ENCODE results near the gene TAS2R3.

The TAS2R3 gene

DNA sequence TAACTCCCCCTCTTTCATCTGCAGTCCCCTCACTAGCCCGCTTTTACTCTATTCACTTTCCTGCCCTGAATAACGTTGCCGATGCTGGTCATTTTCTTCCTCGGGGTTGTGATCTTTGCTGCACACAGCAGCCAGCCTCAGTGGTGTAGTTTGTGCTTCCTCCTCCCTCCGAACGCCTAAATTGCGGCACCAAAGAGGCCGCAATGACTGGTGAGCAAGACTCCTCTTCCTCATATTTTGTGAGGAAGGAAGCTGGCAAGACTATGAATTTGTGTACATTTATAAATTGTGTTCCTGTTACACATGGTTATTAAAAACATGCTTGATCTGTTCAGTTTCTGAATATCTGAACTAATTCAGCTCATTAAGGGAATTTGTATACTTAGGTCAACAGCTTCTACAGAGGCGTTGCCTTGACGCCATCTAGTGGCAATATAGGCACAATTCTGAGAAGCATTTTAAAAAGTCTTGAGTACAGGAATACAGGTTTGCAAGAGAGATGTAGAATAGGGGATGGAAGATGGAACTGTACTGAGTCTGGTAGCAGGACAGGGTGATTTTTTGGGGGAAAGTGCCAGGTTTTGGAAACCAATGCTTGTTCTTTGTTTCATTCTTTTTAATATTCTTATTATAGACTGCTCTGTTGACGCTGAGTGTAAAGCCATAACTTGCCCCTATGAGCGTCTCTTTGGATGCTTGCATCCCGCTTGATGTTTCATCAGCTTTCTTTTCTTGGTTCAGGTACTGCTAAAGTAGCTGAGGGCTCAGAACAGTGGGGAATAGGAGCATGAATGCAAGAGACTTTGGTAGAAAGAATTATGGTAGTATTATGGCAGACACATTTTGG, 22.0 kb downstream of the TAS2R3 start:
- DNase-seq (ENCODE audit: low read depth in 2 of 2), result no peak

DNA sequence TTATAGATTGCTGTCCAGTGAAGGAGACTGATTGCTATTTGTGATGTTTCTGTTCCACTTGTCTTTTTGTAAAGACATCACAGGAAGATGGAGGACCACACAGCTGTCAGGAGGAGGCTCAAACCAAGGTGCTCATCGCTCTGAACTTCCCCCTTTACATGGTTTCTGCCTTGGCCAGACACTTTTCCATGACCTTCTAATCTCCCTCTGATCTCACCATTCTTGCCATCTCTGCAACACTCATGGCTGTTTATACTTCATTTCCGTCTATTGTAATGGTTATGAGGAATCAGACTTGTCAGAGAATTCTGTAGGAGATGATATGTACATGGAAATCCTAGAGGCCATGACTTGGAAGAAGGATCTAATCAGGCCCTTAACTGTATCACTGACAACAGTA, 24.4 kb downstream of the TAS2R3 start:
- no peak for DNase-seq (ENCODE audit: low read depth in 2 of 2)

DNA sequence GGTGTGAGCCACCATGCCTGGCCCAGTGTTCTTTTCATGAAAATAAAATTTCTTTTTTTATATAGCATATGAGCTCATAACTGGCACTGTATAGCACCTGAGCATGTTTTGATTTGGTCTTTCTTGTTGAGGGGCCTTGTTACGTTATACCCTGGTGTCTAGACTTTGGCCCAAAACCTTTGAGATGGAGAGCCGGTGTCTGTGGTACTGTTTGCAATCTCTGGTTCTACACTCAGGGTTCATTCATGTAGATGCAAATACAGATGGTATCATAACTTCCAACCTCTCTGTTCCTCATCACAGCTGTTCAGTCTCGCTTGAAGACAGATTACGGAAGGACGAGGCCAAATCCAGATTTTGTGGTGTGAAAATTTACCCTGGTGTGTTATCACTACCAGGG, 26.0 kb downstream of the TAS2R3 start, which contains the start of gene TAS2R5:
Gene TAS2R5, plus strand, starts transcription at position 301 of the 400 bp plus-strand sequence. CDS start 145 bp downstream, outside the sequence.
- no peak for DNase-seq (ENCODE audit: low read depth in 2 of 2)

DNA sequence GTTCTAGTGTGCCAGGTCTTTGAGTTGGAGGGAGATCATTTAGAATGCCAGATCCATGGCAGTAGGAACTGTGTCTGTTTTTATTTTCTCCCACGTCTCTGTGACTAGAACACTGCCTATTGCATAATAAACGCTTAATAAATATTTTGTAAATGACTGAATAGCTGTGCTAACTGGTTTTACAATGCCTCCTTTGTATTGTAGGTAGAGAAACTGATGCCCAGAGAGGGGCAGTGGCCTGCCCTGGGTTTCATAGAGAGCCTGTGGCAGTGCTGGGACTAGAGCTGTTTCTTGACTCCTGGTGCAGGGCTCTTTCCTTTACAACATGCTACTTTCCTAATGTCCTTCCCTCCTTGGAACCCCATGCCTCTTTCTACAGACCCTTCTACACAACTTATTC, 28.6 kb downstream of the TAS2R3 start:
- no peak for DNase-seq (ENCODE audit: low read depth in 2 of 2)

Measured in stimulated activated CD8-positive, alpha-beta memory T cell treated with anti-CD3 and anti-CD28 coated beads, Interleukin-7, amount 100 ng/mL, for 1 hour (primary cell).